Neural progenitor cell (in vitro differentiated cells): ENCODE data around the gene SLC45A1. TPM values are rescaled to one million over a fixed set of nuclear protein-coding genes. Genes with fewer than 3 reads are reported as not detected.
A peak's percentile ranks its signal among the peaks of the same experiment; 100 is the strongest.

ENCODE experiments used
- DNase-seq: peaks from one replicate; pipeline ENCODE4 v3.0.0-alpha.2; 2016; ENCODE audit warnings: low spot score
- H2AFZ ChIP-seq: fragments of 200-600 bp; sonication (generic); replicated peaks from 2 replicates; pipeline ENCODE4 v1.6.1; 2016; ENCODE audit warnings: antibody characterized with exemption
- H3F3A ChIP-seq: fragments of 200-600 bp; sonication (generic); 2 replicates; pipeline ENCODE4 v1.6.1; 2016; ENCODE audit warnings: antibody characterized with exemption, low read depth
- H3K27ac ChIP-seq: fragments of 200-600 bp; sonication (generic); 2 replicates; pipeline ENCODE4 v1.5.1; 2016; ENCODE audit warnings: mild to moderate bottlenecking
- H3K27me3 ChIP-seq: fragments of 200-600 bp; sonication (generic); 2 replicates; pipeline ENCODE4 v1.6.1; 2016; ENCODE audit warnings: mild to moderate bottlenecking, moderate library complexity
- H3K36me3 ChIP-seq: fragments of 200-600 bp; sonication (generic); 2 replicates; pipeline ENCODE4 v1.5.1; 2016
- H3K4me1 ChIP-seq: fragments of 200-600 bp; sonication (generic); 2 replicates; pipeline ENCODE4 v1.6.1; 2016; ENCODE audit warnings: mixed run types
- H3K4me2 ChIP-seq: fragments of 200-600 bp; sonication (generic); 2 replicates; pipeline ENCODE4 v1.6.1; 2016
- H3K4me3 ChIP-seq: fragments of 200-600 bp; sonication (generic); 2 replicates; pipeline ENCODE4 v1.5.1; 2016
- H3K79me2 ChIP-seq: fragments of 200-600 bp; sonication (generic); 2 replicates; pipeline ENCODE4 v1.6.1; 2016; ENCODE audit warnings: low read depth
- H3K9ac ChIP-seq: fragments of 200-600 bp; sonication (generic); 2 replicates; pipeline ENCODE4 v1.6.1; 2016
- H3K9me3 ChIP-seq: fragments of 200-600 bp; sonication (generic); 2 replicates; pipeline ENCODE4 v1.5.1; 2016; ENCODE audit warnings: low read depth
- H4K20me1 ChIP-seq: fragments of 200-600 bp; sonication (generic); 2 replicates; pipeline ENCODE4 v1.6.1; 2016; ENCODE audit warnings: low read depth
- H3K27ac Mint-ChIP-seq: 3 replicates; pipeline ENCODE4 v1.8.0; 2021; ENCODE audit warnings: mixed read lengths
- H3K27me3 Mint-ChIP-seq: 2 replicates; pipeline ENCODE4 v1.8.0; 2022; ENCODE audit warnings: low read depth, mild to moderate bottlenecking, inconsistent platforms, moderate library complexity, mixed read lengths; ENCODE audit not compliant: insufficient read depth
- H3K36me3 Mint-ChIP-seq: 3 replicates; pipeline ENCODE4 v1.8.0; 2021; ENCODE audit warnings: mixed read lengths
- H3K4me1 Mint-ChIP-seq: 3 replicates; pipeline ENCODE4 v1.8.0; 2021; ENCODE audit warnings: mixed read lengths
- H3K4me3 Mint-ChIP-seq: 3 replicates; pipeline ENCODE4 v1.8.0; 2021; ENCODE audit warnings: mild to moderate bottlenecking, moderate library complexity, mixed read lengths
- H3K9me3 Mint-ChIP-seq: 3 replicates; pipeline ENCODE4 v1.8.0; 2020; ENCODE audit warnings: mixed read lengths
- CTCF ChIP-seq: fragments of 200-600 bp; sonication (generic); IDR thresholded peaks from 2 replicates; pipeline ENCODE4 v1.5.1; 2017; ENCODE audit warnings: antibody characterized with exemption, mild to moderate bottlenecking
- EZH2 ChIP-seq: fragments of 200-600 bp; sonication (generic); IDR thresholded peaks from 2 replicates; pipeline ENCODE4 v1.6.1; 2017; ENCODE audit warnings: antibody characterized with exemption, mild to moderate bottlenecking, moderate library complexity
- EZH2phosphoT487 ChIP-seq: fragments of 200-600 bp; sonication (generic); IDR thresholded peaks from 2 replicates; pipeline ENCODE4 v1.6.1; 2017; ENCODE audit warnings: antibody characterized with exemption
- total RNA-seq: library from RNA; depleted of rRNA; stranded (reverse); fragments of >200 nt; gene quantifications from 2 replicates; pipeline ENCODE4 v1.2.3, GENCODE V29; 2015; ENCODE audit warnings: low replicate concordance

Gene SLC45A1
- total RNA-seq, 1 donor from 2014 or later: 1.1 TPM

GRCh38 chr1:8348047-8348776, 30.3 kb downstream of the SLC45A1 start:
- Histone ChIP-seq H3K27me3 (no peaks in the 10 kb centered on the region), H3K4me2 (no peak overlapping the region), H3K4me1 (no peaks in the 10 kb centered on the region), H3K27ac (no peak overlapping the region), H3K9me3 (no peaks in the 10 kb centered on the region), H3K9ac (no peak overlapping the region), H2AFZ (no peak overlapping the region), H3K4me3 (no peak overlapping the region), H4K20me1 (peaks cover 12% of the 10 kb centered on the region), H3K36me3 (no peaks in the 10 kb centered on the region), H3K79me2 (no peaks in the 10 kb centered on the region), H3F3A (peaks cover 14% of the 10 kb centered on the region)
- no peak for DNase-seq
- Mint-ChIP-seq H3K4me1 (peaks cover 33% of the 10 kb centered on the region), H3K36me3 (peaks cover 16% of the 10 kb centered on the region), H3K27ac (peak overlapping the region; percentile 96), H3K9me3 (no peaks in the 10 kb centered on the region), H3K4me3 (peak overlapping the region; percentile 5), H3K27me3 (peaks cover 16% of the 10 kb centered on the region)
- TF ChIP-seq CTCF (no peak), EZH2 (no peak), EZH2phosphoT487 (no peak)

- H3K4me1 ChIP-seq: no peaks in the 10 kb centered on the region
- no peaks in the 10 kb centered on the region for H3K27me3 ChIP-seq
- Mint-ChIP-seq H3K27ac (peak overlapping the region; percentile 96), H3K27me3 (peaks cover 16% of the 10 kb centered on the region), H3K9me3 (no peaks in the 10 kb centered on the region), H3K4me3 (peak overlapping the region; percentile 61), H3K4me1 (peaks cover 27% of the 10 kb centered on the region), H3K36me3 (peaks cover 19% of the 10 kb centered on the region)
- H3F3A ChIP-seq: peaks cover 21% of the 10 kb centered on the region
- H2AFZ ChIP-seq: no peak overlapping the region
- no peak overlapping the region for H3K27ac ChIP-seq
- H3K36me3 ChIP-seq: no peaks in the 10 kb centered on the region
- no peaks in the 10 kb centered on the region for H3K79me2 ChIP-seq
- DNase-seq: peak; percentile 84
- H3K9me3 ChIP-seq: no peaks in the 10 kb centered on the region
- H3K9ac ChIP-seq: no peak overlapping the region
- H4K20me1 ChIP-seq: peaks cover 18% of the 10 kb centered on the region
- TF ChIP-seq CTCF (peak; percentile 92), EZH2 (no peak), EZH2phosphoT487 (no peak)
- H3K4me3 ChIP-seq: no peak overlapping the region
- no peak overlapping the region for H3K4me2 ChIP-seq
Measured at GRCh38 chr1:8348777-8349472, 31.0 kb downstream of the SLC45A1 start.

DNA sequence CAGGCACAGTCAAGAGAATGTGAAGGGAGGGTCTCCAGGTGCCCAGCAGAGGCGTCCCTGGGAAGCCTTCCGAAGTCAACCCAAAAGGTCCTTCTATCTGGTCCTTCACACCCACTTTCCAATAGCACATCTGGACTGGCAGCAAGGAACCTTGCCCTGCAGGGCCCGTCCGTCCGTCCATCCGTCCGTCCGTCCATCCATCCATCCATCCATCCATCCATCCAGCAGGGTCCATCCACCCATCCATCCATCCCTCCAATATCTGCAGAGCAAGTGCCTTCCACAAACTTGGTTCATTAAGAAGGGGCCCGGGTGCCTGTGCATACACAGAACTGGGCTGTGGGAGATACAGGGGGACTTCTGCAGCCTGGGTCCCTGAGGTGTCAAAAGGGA, 31.6 kb downstream of the SLC45A1 start:
- H3K27ac ChIP-seq: no peak overlapping the region
- no peak for DNase-seq
- H4K20me1 ChIP-seq: peaks cover 18% of the 10 kb centered on the region
- no peaks in the 10 kb centered on the region for H3K9me3 ChIP-seq
- peaks cover 16% of the 10 kb centered on the region for H3K27me3 Mint-ChIP-seq
- no peak overlapping the region for H3K4me2 ChIP-seq
- H3K79me2 ChIP-seq: no peaks in the 10 kb centered on the region
- H3K9ac ChIP-seq: no peak overlapping the region
- H3K9me3 Mint-ChIP-seq: no peaks in the 10 kb centered on the region
- H3K36me3 ChIP-seq: no peaks in the 10 kb centered on the region
- peaks cover 20% of the 10 kb centered on the region for H3K36me3 Mint-ChIP-seq
- no peak overlapping the region for H2AFZ ChIP-seq
- peaks cover 26% of the 10 kb centered on the region for H3K4me1 Mint-ChIP-seq
- H3K4me3 Mint-ChIP-seq: no peak overlapping the region
- no peaks in the 10 kb centered on the region for H3K4me1 ChIP-seq
- H3F3A ChIP-seq: peaks cover 25% of the 10 kb centered on the region
- TF ChIP-seq EZH2 (no peak), CTCF (no peak), EZH2phosphoT487 (no peak)
- H3K27ac Mint-ChIP-seq: no peak overlapping the region
- no peak overlapping the region for H3K4me3 ChIP-seq
- H3K27me3 ChIP-seq: no peaks in the 10 kb centered on the region
